ENCODE data around the gene SAFB.

The SAFB gene

GRCh38 chr19:5703819-5704818, 81.2 kb downstream of the SAFB start:
- FAIRE-seq = no peak

- FAIRE-seq = no peak
These were observed 82.7 kb downstream of the SAFB start for GRCh38 chr19:5705552-5705951.

- FAIRE-seq = no peak
These were observed 84.1 kb downstream of the SAFB start for GRCh38 chr19:5706876-5707573.

GRCh38 chr19:5707576-5708575, 85.0 kb downstream of the SAFB start:
- no peak for FAIRE-seq

GRCh38 chr19:5711025-5711424, 88.1 kb downstream of the SAFB start:
- no peak for FAIRE-seq

GRCh38 chr19:5711713-5712161, 88.9 kb downstream of the SAFB start:
- no peak for FAIRE-seq

GRCh38 chr19:5713228-5713627, 90.3 kb downstream of the SAFB start:
- FAIRE-seq = no peak

GRCh38 chr19:5714816-5715215, 91.9 kb downstream of the SAFB start:
- FAIRE-seq = no peak

- FAIRE-seq = no peak
These were observed 94.5 kb downstream of the SAFB start for GRCh38 chr19:5717215-5717935.
